Measurements from ENCODE around the gene UBAC2. TPM values are rescaled to one million over a fixed set of nuclear protein-coding genes. Genes with fewer than 3 reads are reported as not detected.
A peak's percentile ranks its signal among the peaks of the same experiment; 100 is the strongest.

Gene UBAC2
- total and polyA plus RNA-seq, 2 donors = 42.8 to 69.1 TPM

- H3K9me3 ChIP-seq (ENCODE audit: control insufficient read depth in 2 of 2, insufficient read depth in 1 of 2, low read length in 1 of 2) = no peaks in the 10 kb centered on the region
- peaks cover 0 to 11% of the 10 kb centered on the region in 2 donors for H3K4me1 ChIP-seq (ENCODE audit: control insufficient read depth in 2 of 2, insufficient read depth in 2 of 2, low read length in 2 of 2)
- DNase-seq (ENCODE audit: low read depth in 6 of 9, low spot score in 9 of 9) = no peak
- 79% methylated on average over 7 of the region's 7 CpGs for WGBS
- H3K27ac ChIP-seq (ENCODE audit: low read depth in 1 of 2, low read length in 1 of 2) = no peak overlapping the region
- H3K27me3 ChIP-seq (ENCODE audit: control insufficient read depth in 2 of 2, insufficient read depth in 1 of 2, low read length in 1 of 2) = no peaks in the 10 kb centered on the region
- no peaks in the 10 kb centered on the region for H3K36me3 ChIP-seq (ENCODE audit: control insufficient read depth in 2 of 2, insufficient read depth in 2 of 2, low read length in 1 of 2)
- H3K4me3 ChIP-seq (ENCODE audit: low read length in 2 of 2) = no peak overlapping the region
Measured at GRCh38 chr13:99191900-99192399, 8.7 kb upstream of the UBAC2 start.

GRCh38 chr13:99192480-99192879 lies 8.2 kb upstream of the UBAC2 start:
- Histone ChIP-seq H3K4me3 (ENCODE audit: low read length in 2 of 2) (no peak overlapping the region), H3K27me3 (ENCODE audit: control insufficient read depth in 2 of 2, insufficient read depth in 1 of 2, low read length in 1 of 2) (no peaks in the 10 kb centered on the region), H3K27ac (ENCODE audit: low read depth in 1 of 2, low read length in 1 of 2) (no peak overlapping the region), H3K36me3 (ENCODE audit: control insufficient read depth in 2 of 2, insufficient read depth in 2 of 2, low read length in 1 of 2) (no peaks in the 10 kb centered on the region), H3K4me1 (ENCODE audit: control insufficient read depth in 2 of 2, insufficient read depth in 2 of 2, low read length in 2 of 2) (peaks cover 3 to 11% of the 10 kb centered on the region in 2 donors), H3K9me3 (ENCODE audit: control insufficient read depth in 2 of 2, insufficient read depth in 1 of 2, low read length in 1 of 2) (no peaks in the 10 kb centered on the region)
- no peak for DNase-seq (ENCODE audit: low read depth in 6 of 9, low spot score in 9 of 9)

- H3K9me3 ChIP-seq (ENCODE audit: control insufficient read depth in 2 of 2, insufficient read depth in 1 of 2, low read length in 1 of 2) = no peaks in the 10 kb centered on the region
- no peaks in the 10 kb centered on the region for H3K36me3 ChIP-seq (ENCODE audit: control insufficient read depth in 2 of 2, insufficient read depth in 2 of 2, low read length in 1 of 2)
Measured at GRCh38 chr13:99193152-99193551, 7.5 kb upstream of the UBAC2 start.

GRCh38 chr13:99196466-99197116 lies 4.1 kb upstream of the UBAC2 start:
- Histone ChIP-seq H3K36me3 (ENCODE audit: control insufficient read depth in 2 of 2, insufficient read depth in 2 of 2, low read length in 1 of 2) (no peaks in the 10 kb centered on the region), H3K4me1 (ENCODE audit: control insufficient read depth in 2 of 2, insufficient read depth in 2 of 2, low read length in 2 of 2) (peaks cover 3 to 11% of the 10 kb centered on the region in 2 donors), H3K27me3 (ENCODE audit: control insufficient read depth in 2 of 2, insufficient read depth in 1 of 2, low read length in 1 of 2) (no peaks in the 10 kb centered on the region), H3K27ac (ENCODE audit: low read depth in 1 of 2, low read length in 1 of 2) (no peak overlapping the region), H3K9me3 (ENCODE audit: control insufficient read depth in 2 of 2, insufficient read depth in 1 of 2, low read length in 1 of 2) (no peaks in the 10 kb centered on the region), H3K4me3 (ENCODE audit: low read length in 2 of 2) (no peak overlapping the region)
- peak in 1 of 9 donors; percentile 64 for DNase-seq (ENCODE audit: low read depth in 6 of 9, low spot score in 9 of 9)
- 96% methylated on average over 5 of the region's 5 CpGs for WGBS

More at GRCh38 chr13:99193152-99193551, 7.5 kb upstream of the UBAC2 start:
- Histone ChIP-seq H3K4me1 (ENCODE audit: control insufficient read depth in 2 of 2, insufficient read depth in 2 of 2, low read length in 2 of 2) (peaks cover 3 to 11% of the 10 kb centered on the region in 2 donors), H3K27me3 (ENCODE audit: control insufficient read depth in 2 of 2, insufficient read depth in 1 of 2, low read length in 1 of 2) (no peaks in the 10 kb centered on the region), H3K27ac (ENCODE audit: low read depth in 1 of 2, low read length in 1 of 2) (no peak overlapping the region), H3K4me3 (ENCODE audit: low read length in 2 of 2) (no peak overlapping the region)
- 98% methylated on average over 4 of the region's 4 CpGs for WGBS
- DNase-seq (ENCODE audit: low read depth in 6 of 9, low spot score in 9 of 9) = no peak

GRCh38 chr13:99197117-99197651 lies 3.5 kb upstream of the UBAC2 start:
- WGBS = 85% methylated on average over 5 of the region's 5 CpGs

GRCh38 chr13:99199541-99200431 lies 868 bp upstream of the UBAC2 start:
- DNase-seq (ENCODE audit: low read depth in 6 of 9, low spot score in 9 of 9) = peak in 1 of 9 donors; percentile 41
- Histone ChIP-seq H3K9me3 (ENCODE audit: control insufficient read depth in 2 of 2, insufficient read depth in 1 of 2, low read length in 1 of 2) (no peaks in the 10 kb centered on the region), H3K27me3 (ENCODE audit: control insufficient read depth in 2 of 2, insufficient read depth in 1 of 2, low read length in 1 of 2) (no peaks in the 10 kb centered on the region), H3K4me3 (ENCODE audit: low read length in 2 of 2) (peak overlapping the region; percentile 89 to 98), H3K27ac (ENCODE audit: low read depth in 1 of 2, low read length in 1 of 2) (peak overlapping the region; percentile 93 to 98), H3K36me3 (ENCODE audit: control insufficient read depth in 2 of 2, insufficient read depth in 2 of 2, low read length in 1 of 2) (peaks cover 0 to 3% of the 10 kb centered on the region in 2 donors), H3K4me1 (ENCODE audit: control insufficient read depth in 2 of 2, insufficient read depth in 2 of 2, low read length in 2 of 2) (peaks cover 30 to 32% of the 10 kb centered on the region in 2 donors)
- 5% methylated on average over 37 of the region's 37 CpGs for WGBS

More at GRCh38 chr13:99197117-99197651, 3.5 kb upstream of the UBAC2 start:
- H3K27me3 ChIP-seq (ENCODE audit: control insufficient read depth in 2 of 2, insufficient read depth in 1 of 2, low read length in 1 of 2) = no peaks in the 10 kb centered on the region
- no peaks in the 10 kb centered on the region for H3K36me3 ChIP-seq (ENCODE audit: control insufficient read depth in 2 of 2, insufficient read depth in 2 of 2, low read length in 1 of 2)
- H3K9me3 ChIP-seq (ENCODE audit: control insufficient read depth in 2 of 2, insufficient read depth in 1 of 2, low read length in 1 of 2) = no peaks in the 10 kb centered on the region
- H3K27ac ChIP-seq (ENCODE audit: low read depth in 1 of 2, low read length in 1 of 2) = peak overlapping the region in 1 of 2 donors; percentile 5
- H3K4me3 ChIP-seq (ENCODE audit: low read length in 2 of 2) = no peak overlapping the region
- no peak for DNase-seq (ENCODE audit: low read depth in 6 of 9, low spot score in 9 of 9)
- peaks cover 8 to 9% of the 10 kb centered on the region in 2 donors for H3K4me1 ChIP-seq (ENCODE audit: control insufficient read depth in 2 of 2, insufficient read depth in 2 of 2, low read length in 2 of 2)

- no peak for DNase-seq (ENCODE audit: low read depth in 6 of 9, low spot score in 9 of 9)
- Histone ChIP-seq H3K4me1 (ENCODE audit: control insufficient read depth in 2 of 2, insufficient read depth in 2 of 2, low read length in 2 of 2) (peaks cover 42 to 47% of the 10 kb centered on the region in 2 donors), H3K27ac (ENCODE audit: low read depth in 1 of 2, low read length in 1 of 2) (peak overlapping the region in 1 of 2 donors; percentile 58), H3K27me3 (ENCODE audit: control insufficient read depth in 2 of 2, insufficient read depth in 1 of 2, low read length in 1 of 2) (no peaks in the 10 kb centered on the region), H3K4me3 (ENCODE audit: low read length in 2 of 2) (peak overlapping the region; percentile 14 to 19), H3K9me3 (ENCODE audit: control insufficient read depth in 2 of 2, insufficient read depth in 1 of 2, low read length in 1 of 2) (no peaks in the 10 kb centered on the region), H3K36me3 (ENCODE audit: control insufficient read depth in 2 of 2, insufficient read depth in 2 of 2, low read length in 1 of 2) (peaks cover 15 to 18% of the 10 kb centered on the region in 2 donors)
- 65% methylated on average over 9 of the region's 9 CpGs for WGBS
Measured at GRCh38 chr13:99203601-99204579, 3.2 kb downstream of the UBAC2 start.

- no peak overlapping the region for H3K4me3 ChIP-seq (ENCODE audit: low read length in 2 of 2)
- WGBS = 99% methylated on average over 22 of the region's 22 CpGs
- no peaks in the 10 kb centered on the region for H3K9me3 ChIP-seq (ENCODE audit: control insufficient read depth in 2 of 2, insufficient read depth in 1 of 2, low read length in 1 of 2)
- DNase-seq (ENCODE audit: low read depth in 6 of 9, low spot score in 9 of 9) = no peak
- peaks cover 48 to 52% of the 10 kb centered on the region in 2 donors for H3K4me1 ChIP-seq (ENCODE audit: control insufficient read depth in 2 of 2, insufficient read depth in 2 of 2, low read length in 2 of 2)
- H3K27ac ChIP-seq (ENCODE audit: low read depth in 1 of 2, low read length in 1 of 2) = no peak overlapping the region
- H3K36me3 ChIP-seq (ENCODE audit: control insufficient read depth in 2 of 2, insufficient read depth in 2 of 2, low read length in 1 of 2) = peaks cover 15 to 18% of the 10 kb centered on the region in 2 donors
- H3K27me3 ChIP-seq (ENCODE audit: control insufficient read depth in 2 of 2, insufficient read depth in 1 of 2, low read length in 1 of 2) = no peaks in the 10 kb centered on the region
Measured at GRCh38 chr13:99205621-99206220, 5.1 kb downstream of the UBAC2 start.

Measured in thymus (tissue), 11 donors.